Endodermal cell (in vitro differentiated cells): ENCODE data around the gene PTPRT. TPM values are rescaled to one million over a fixed set of nuclear protein-coding genes. Genes with fewer than 3 reads are reported as not detected.

Source experiments
- DNase-seq: peaks from one replicate; pipeline ENCODE4 v3.0.0-alpha.2; 2017
- H3K27ac ChIP-seq: 2 replicates; pipeline ENCODE4 v1.5.1; 2013; ENCODE audit warnings: mild to moderate bottlenecking, low read depth, low read length, moderate library complexity
- H3K27me3 ChIP-seq: 2 replicates; pipeline ENCODE4 v1.6.1; 2013; ENCODE audit warnings: mild to moderate bottlenecking, low read length, moderate library complexity; ENCODE audit not compliant: insufficient read depth, control insufficient read depth, poor library complexity, severe bottlenecking
- H3K36me3 ChIP-seq: 2 replicates; pipeline ENCODE4 v1.7.0; 2013; ENCODE audit warnings: mild to moderate bottlenecking, low read length, moderate library complexity; ENCODE audit not compliant: control insufficient read depth, insufficient read depth
- H3K4me1 ChIP-seq: one replicate; pipeline ENCODE4 v1.7.0; 2013; ENCODE audit warnings: low read length; ENCODE audit not compliant: control insufficient read depth, insufficient read depth
- H3K4me3 ChIP-seq: 2 replicates; pipeline ENCODE4 v1.5.1; 2013; ENCODE audit warnings: mild to moderate bottlenecking, low read length, moderate library complexity
- H3K9ac ChIP-seq: 2 replicates; pipeline ENCODE4 v1.6.1; 2013; ENCODE audit warnings: mild to moderate bottlenecking, low read length, moderate library complexity; ENCODE audit not compliant: poor library complexity, severe bottlenecking; ENCODE audit errors: extremely low read depth
- H3K9me3 ChIP-seq: 2 replicates; pipeline ENCODE4 v1.6.1; 2013; ENCODE audit warnings: mild to moderate bottlenecking, low read length, moderate library complexity; ENCODE audit not compliant: control insufficient read depth
- H3K27ac Mint-ChIP-seq: 2 replicates; pipeline ENCODE4 v1.8.0; 2020; ENCODE audit warnings: mixed read lengths
- H3K27me3 Mint-ChIP-seq: 2 replicates; pipeline ENCODE4 v1.8.0; 2021; ENCODE audit warnings: mild to moderate bottlenecking, mixed read lengths; ENCODE audit not compliant: insufficient read depth
- H3K36me3 Mint-ChIP-seq: 2 replicates; pipeline ENCODE4 v1.8.0; 2020; ENCODE audit warnings: low read depth, mixed read lengths
- H3K4me1 Mint-ChIP-seq: 2 replicates; pipeline ENCODE4 v1.8.0; 2020; ENCODE audit warnings: mixed read lengths
- H3K4me3 Mint-ChIP-seq: 2 replicates; pipeline ENCODE4 v1.8.0; 2020; ENCODE audit warnings: mild to moderate bottlenecking, moderate library complexity, mixed read lengths
- H3K9me3 Mint-ChIP-seq: 2 replicates; pipeline ENCODE4 v1.8.0; 2020; ENCODE audit warnings: mild to moderate bottlenecking, mixed read lengths
- WGBS, 2 experiments: methylation state at CpG; one replicate each; pipeline versions ENCODE4 v1.1.5 to v1.1.7; 2013; ENCODE audit warnings: missing lambda C conversion rate in 2 of 2, mixed read lengths in 1 of 2; ENCODE audit not compliant: insufficient coverage in 1 of 2, insufficient read length in 1 of 2; 5-methylcytosine and 5-hydroxymethylcytosine counted together
- total RNA-seq, 2 donors: library from RNA; stranded (reverse); fragmentation: NEBNext Ultra II Directional in 1 of 2; extraction: Animal tissue kit (Norgen Biotek cat#: 25700) in 1 of 2; gene quantifications; 2 replicates in 1 of 2; 3 replicates in 1 of 2; pipeline ENCODE4 v1.2.1, GENCODE V29; 2021
- TF ChIP-seq, protein P1 (sequence below): fragments of 200-600 bp; sonication (generic); conservative IDR thresholded peaks from 2 replicates; pipeline ENCODE4 v1.5.0; 2021; ENCODE audit warnings: antibody characterized with exemption, mild to moderate bottlenecking

PTPRT gene
- total RNA-seq, 2 donors from 2014 or later = 2.3 to 2.7 TPM

DNA sequence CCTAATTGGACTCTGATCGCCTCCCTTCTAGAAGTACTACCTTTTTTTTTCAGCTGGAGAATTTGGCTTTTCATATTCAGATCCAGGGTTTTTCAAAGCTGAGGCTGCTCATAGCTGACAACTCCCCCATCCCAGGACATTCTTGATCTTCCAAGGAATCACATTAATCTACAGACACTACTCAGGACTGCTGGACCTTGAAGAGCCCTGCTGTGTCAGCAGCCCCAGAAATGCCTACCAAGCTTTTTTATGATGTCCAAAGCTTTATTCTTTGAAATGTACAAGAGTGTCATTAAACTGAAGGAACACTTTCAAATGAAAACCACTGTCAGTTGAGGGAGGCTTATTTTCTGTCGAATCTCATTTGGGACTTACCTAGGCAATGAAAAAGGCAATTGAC lies 704.1 kb downstream of the PTPRT start:
- H3K27me3 ChIP-seq = peaks cover 13% of the 10 kb centered on the region
- Mint-ChIP-seq H3K27ac (no peak overlapping the region), H3K36me3 (no peaks in the 10 kb centered on the region), H3K9me3 (no peaks in the 10 kb centered on the region), H3K27me3 (peaks cover 9% of the 10 kb centered on the region), H3K4me1 (no peaks in the 10 kb centered on the region), H3K4me3 (no peak overlapping the region)
- WGBS, 2 experiments = 85 to 88% methylated on average over 2 of the region's 2 CpGs
- H3K36me3 ChIP-seq = no peaks in the 10 kb centered on the region
- no peak overlapping the region for H3K4me3 ChIP-seq
- H3K27ac ChIP-seq = no peak overlapping the region
- H3K4me1 ChIP-seq = no peaks in the 10 kb centered on the region
- H3K9ac ChIP-seq = no peak overlapping the region
- no peak for DNase-seq
- H3K9me3 ChIP-seq = no peaks in the 10 kb centered on the region
- TF ChIP-seq, protein P1, sequence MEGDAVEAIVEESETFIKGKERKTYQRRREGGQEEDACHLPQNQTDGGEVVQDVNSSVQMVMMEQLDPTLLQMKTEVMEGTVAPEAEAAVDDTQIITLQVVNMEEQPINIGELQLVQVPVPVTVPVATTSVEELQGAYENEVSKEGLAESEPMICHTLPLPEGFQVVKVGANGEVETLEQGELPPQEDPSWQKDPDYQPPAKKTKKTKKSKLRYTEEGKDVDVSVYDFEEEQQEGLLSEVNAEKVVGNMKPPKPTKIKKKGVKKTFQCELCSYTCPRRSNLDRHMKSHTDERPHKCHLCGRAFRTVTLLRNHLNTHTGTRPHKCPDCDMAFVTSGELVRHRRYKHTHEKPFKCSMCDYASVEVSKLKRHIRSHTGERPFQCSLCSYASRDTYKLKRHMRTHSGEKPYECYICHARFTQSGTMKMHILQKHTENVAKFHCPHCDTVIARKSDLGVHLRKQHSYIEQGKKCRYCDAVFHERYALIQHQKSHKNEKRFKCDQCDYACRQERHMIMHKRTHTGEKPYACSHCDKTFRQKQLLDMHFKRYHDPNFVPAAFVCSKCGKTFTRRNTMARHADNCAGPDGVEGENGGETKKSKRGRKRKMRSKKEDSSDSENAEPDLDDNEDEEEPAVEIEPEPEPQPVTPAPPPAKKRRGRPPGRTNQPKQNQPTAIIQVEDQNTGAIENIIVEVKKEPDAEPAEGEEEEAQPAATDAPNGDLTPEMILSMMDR = no peak

DNA sequence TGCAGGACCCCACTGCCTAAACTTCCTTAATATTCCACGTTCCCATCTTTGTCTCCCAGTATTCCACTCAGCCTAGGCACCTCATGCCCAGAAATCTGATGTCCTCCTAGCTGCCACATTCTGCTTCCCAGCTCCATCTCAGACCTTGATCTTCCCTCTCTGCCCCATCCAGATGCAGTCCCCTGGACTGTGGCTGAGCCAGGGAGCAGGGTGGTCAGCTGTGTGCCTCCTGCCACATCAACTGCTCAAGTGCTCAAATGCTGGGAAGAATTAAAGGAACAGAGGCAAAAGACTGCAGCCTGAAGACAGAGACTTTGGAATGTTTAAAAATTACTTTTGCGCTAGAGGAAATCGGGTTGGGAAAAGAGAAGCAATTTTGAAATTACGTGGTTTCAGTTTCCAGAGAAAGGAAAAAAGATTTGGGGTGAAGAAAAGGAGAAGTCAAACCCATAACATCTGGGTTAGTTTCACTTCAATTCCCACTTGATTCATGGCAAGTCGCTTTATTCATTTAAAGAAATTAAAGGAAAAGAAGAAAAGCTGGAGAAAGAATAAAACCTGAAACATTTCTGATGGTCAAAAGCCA lies 704.8 kb downstream of the PTPRT start:
- 83 to 90% methylated on average over 3 to 5 of the region's 5 CpGs for WGBS, 2 experiments
- H3K27ac Mint-ChIP-seq = no peak overlapping the region
- H3K27me3 ChIP-seq = peaks cover 13% of the 10 kb centered on the region
- no peak overlapping the region for H3K27ac ChIP-seq
- no peaks in the 10 kb centered on the region for H3K4me1 Mint-ChIP-seq
- no peak overlapping the region for H3K9ac ChIP-seq
- H3K4me1 ChIP-seq = no peaks in the 10 kb centered on the region
- no peaks in the 10 kb centered on the region for H3K36me3 ChIP-seq
- no peak for DNase-seq
- H3K4me3 Mint-ChIP-seq = no peak overlapping the region
- TF ChIP-seq, protein P1 = no peak
- H3K9me3 Mint-ChIP-seq = no peaks in the 10 kb centered on the region
- H3K4me3 ChIP-seq = no peak overlapping the region
- no peaks in the 10 kb centered on the region for H3K36me3 Mint-ChIP-seq
- H3K9me3 ChIP-seq = no peaks in the 10 kb centered on the region
- peaks cover 9% of the 10 kb centered on the region for H3K27me3 Mint-ChIP-seq

DNA sequence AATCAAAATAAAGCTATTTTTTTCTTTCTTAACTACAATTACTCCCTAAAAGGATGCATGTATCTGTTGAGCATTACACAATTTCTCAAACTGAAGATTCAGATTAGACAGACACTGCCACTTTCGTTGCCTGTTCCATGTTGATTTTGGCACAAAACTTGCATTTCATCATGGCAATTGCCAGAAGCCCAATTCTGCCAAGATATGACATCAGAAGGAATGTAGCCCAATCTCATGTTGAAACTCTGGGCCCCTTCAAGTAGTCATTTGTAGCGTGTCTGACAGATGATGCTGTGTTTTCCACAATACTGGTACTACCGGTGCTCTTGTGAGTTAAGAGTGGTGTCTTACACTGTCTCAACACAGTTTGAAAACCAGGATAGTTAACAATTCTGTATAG lies 705.4 kb downstream of the PTPRT start:
- Histone ChIP-seq H3K9me3 (no peaks in the 10 kb centered on the region), H3K36me3 (no peaks in the 10 kb centered on the region), H3K9ac (no peak overlapping the region), H3K4me3 (no peak overlapping the region), H3K27ac (no peak overlapping the region), H3K4me1 (no peaks in the 10 kb centered on the region), H3K27me3 (peaks cover 9% of the 10 kb centered on the region)
- no peak for DNase-seq
- no peaks in the 10 kb centered on the region for H3K9me3 Mint-ChIP-seq
- 86 to 100% methylated on average over 3 of the region's 3 CpGs for WGBS, 2 experiments
- H3K27ac Mint-ChIP-seq = no peak overlapping the region
- no peak overlapping the region for H3K4me3 Mint-ChIP-seq
- no peaks in the 10 kb centered on the region for H3K36me3 Mint-ChIP-seq
- H3K27me3 Mint-ChIP-seq = peaks cover 9% of the 10 kb centered on the region
- no peaks in the 10 kb centered on the region for H3K4me1 Mint-ChIP-seq
- TF ChIP-seq, protein P1 = no peak
